HG02973 (cell line): ENCODE data around the gene IL17RE.
"Not testable (repeated sequence)": the region's sequence is repeated elsewhere in the genome, so short reads cannot be mapped to it uniquely, and the experiment has no call there.

Experiments
- ATAC-seq: cut with Tn5 transposase; IDR thresholded peaks from one replicate; pipeline ENCODE4 v1.9.1; 2021; ENCODE audit warnings: moderate library complexity; ENCODE audit not compliant: unreplicated experiment

IL17RE gene

DNA sequence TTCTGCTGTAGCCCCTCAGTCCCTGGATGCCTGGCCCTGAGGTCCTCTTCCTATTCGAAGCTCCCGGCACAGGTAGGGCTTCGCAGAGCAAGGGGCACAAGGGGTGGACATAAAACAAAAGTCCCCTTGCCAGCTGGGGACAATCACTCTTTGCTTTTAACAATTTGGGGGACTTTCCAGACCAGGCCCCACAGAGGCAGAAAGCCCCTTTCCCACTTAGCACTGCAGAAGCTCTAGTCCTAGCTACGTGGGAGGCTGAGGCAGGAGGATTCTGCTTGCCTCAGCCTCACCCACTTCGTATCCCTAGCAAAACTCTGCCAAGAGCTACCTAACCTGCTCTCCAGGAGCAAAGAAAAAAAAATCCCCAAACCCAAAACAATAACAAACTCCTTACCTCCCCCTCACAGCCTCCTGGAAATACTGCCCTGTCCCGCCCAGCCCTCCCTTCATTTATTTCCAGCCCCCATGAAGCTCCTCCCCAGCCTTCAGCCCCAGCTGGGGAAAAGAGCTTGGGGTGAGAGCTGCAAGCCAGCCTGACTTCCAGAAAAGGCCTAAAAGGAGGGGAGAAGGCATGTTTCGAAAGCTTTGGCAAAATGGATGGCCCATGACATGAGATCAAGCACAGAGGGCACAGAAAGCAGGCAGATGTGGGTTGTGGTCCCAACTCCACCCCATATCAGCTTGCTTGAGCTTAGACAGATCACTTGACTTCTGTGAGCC, 22.7 kb upstream of the IL17RE start, which contains the start of gene CIDEC:
Gene CIDEC, minus strand, starts transcription at position 424 of the 720 bp plus-strand sequence. CDS start 1,767 bp downstream, outside the sequence.
- ATAC-seq, result no peak

DNA sequence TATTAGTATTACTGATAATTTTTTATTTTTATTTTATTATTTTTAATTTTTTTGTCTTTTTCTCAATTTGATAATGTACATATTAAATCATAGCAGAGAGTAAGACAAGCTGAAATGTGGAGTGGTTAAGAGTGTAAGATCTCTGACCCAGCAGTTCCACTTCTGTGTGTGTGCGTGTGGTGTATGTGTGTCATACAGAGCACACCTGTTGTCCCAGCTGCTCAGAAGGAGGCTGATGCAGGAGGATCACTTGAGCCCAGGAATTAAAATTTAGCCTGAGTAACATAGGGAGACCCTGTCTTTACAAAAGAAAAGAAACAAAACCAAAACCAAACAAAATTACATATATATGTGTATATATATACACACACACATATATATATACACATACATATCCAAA, 21.2 kb upstream of the IL17RE start:
- no peak for ATAC-seq

DNA sequence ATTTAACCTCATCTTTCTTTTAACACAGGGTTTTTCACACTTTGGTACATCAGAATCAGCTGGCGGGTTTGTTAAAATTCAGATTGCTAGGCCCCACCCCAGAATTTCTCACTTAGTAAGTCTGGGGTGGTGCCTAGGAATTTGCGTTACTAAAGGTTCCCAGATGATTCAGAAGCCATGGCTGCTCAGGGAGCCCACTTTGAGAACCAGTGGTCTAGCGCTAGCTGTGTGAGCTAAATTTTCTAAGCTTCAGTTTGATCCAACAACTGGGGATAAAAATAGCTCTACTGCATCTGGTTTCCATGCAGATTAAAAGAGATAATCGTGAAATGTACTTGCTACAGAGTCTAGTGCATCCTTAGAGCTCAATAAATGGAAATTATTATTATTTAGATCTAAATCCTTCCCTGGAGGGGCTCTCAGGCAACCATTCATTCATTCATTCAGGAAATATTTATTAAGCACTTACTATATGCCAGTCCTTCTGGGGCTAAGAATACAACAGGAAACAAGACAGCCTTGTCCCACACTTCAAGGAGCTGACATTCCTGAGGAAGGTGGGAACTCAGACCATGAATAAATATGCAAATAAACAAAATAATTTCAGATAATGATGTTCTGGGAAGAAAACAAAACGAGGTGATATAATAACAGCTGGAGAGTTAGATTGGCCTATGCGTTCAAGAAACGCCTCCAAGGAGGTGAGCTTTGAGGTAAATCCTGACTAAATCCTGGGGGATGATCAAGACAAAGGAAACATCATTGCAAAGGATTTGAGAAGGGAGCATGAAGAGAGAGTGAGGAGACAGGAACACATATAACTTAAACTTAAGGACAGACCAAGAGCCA, 18.7 kb upstream of the IL17RE start:
- ATAC-seq, result no peak

DNA sequence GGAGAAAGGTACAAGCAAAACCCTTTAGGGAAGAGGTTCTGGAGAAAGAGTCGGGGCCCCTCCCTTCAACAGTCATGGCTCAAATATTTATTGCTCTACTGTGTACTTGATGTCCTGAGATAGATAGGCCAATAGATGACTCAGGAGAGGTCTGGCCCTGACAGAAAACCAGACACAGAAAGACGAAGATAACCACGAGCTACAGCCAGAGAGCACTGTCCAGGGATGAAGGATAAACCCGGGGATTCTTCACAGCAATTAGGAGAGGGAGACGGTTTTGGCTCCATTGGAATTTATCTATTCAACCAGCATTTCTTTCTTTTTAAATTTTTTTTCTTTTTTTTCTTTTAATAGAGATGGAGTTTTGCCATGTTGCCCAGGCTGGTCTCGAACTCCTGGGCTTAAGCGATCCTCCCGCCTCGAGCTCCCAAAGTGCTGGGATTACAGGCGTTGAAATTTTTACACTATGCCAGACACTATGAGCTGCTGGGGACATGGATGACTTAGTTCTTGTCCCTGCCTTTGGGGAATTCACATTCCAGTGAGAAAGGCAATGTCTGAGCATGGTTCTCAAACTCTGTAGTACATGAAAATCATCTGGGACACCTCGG, 18.0 kb upstream of the IL17RE start:
- ATAC-seq, result no peak

DNA sequence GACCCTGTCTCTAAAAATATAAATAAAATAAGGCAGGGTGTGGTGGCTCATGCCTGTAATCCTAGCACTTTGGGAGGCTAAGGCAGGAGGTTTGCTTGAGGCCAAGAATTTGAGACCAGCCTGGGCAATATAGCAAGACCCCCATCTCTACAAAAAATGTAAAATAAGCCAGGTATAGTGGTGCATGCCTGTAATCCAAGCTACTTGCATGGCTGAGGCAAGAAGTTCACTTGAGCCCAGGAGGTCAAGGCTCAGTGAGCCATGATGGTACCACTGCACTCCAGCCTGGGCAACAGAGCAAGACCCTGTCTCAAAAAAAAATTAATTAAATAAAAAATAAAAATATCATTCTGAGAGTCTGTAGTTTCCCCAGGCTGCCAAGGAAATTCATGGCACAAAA, 16.3 kb upstream of the IL17RE start:
- no peak for ATAC-seq

DNA sequence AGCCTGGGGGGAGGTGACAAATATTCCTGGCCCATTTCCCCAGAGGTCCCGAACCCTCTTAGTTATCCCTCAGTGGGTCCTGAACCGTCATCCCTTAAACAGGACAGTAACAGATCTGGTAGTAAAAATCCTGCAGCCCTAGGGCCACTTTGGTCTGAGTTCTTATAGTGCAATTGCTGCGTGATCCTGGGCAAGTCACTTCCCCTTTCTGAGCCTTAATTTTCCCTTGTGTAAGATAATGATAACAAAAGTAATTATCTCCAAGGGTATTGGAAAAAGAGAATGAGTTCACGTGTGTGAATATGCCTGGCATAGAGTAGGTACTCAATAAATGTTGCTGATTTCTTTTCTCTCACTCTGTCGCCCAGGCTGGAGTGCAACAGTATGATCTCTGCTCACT, 15.2 kb upstream of the IL17RE start:
- ATAC-seq, result no peak

DNA sequence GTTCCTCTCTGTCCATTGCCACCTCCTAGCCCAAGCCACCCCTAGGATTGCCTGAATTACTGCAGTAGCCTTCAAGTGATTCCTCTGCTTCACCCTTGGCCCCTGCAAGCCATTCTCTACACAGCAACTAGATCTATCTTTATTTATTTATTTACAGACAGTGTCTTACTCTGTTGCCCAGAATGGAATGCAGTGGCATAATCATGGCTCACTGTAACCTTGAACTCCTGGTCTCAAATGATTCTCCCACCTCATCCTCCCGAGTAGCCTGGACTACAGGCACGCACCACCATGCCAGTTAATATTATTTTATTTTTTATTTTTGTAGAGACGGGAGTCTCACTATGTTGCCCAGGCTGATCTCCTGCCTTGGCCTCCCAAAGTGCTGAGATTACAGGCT, 14.1 kb upstream of the IL17RE start:
- no peak for ATAC-seq

DNA sequence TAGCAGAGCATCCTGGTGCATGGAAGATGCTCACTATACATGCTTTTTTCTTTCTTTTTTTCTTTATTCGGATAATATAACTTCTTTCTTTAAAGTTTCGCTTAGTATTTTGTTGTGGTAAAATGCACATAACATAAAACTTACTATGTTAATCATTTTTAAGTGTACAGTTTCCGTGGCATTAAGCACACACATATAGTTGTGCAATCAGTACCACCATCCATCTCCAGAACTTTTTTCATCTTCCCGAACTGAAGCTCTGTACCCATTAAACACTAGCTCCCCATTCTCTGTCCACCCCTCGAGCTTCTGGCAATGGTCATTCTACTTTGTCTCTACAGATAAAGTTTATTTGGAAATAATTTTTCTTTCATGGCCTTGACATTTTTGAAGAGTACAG, 13.2 kb upstream of the IL17RE start:
- ATAC-seq, result no peak

DNA sequence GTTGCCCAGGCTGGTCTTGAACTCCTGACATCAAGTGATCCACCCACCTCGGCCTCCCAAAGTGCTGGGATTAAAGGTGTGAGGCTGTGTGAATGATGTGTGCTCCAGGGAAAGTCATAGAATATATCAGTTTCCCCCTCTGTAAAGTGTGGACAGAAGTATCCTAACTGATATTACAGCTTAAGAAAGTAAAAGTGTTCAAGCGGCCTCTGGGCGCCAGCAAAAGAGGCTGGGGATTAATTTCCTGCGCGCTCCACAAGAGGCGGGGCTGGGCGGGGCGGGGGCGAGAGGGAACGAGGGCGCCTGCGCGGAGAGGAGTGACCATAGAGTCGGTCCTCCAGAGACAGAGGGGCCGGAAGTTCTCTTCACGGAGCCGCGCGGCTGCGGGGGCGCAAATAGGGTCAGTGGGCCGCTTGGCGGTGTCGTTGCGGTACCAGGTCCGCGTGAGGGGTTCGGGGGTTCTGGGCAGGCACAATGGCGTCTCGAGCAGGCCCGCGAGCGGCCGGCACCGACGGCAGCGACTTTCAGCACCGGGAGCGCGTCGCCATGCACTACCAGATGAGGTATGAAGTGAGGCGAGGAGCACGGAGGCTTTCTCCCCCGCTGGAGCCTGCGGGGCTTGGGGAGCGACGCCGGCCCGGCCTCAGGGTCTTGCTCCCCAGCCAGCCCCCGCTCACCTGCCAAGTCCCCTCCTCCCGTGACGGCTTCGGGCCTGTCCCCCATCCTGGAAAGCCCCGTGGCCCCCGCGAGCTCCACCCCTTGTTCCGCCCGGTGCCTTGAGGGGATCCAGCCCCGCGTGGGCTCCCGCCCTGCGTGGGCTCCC, 12.2 kb upstream of the IL17RE start, which contains the start of gene JAGN1:
Gene JAGN1, plus strand, starts transcription at position 362 of the 823 bp plus-strand sequence. Its CDS starts 113 bp downstream, at position 475.
- ATAC-seq, result peak; percentile 75

DNA sequence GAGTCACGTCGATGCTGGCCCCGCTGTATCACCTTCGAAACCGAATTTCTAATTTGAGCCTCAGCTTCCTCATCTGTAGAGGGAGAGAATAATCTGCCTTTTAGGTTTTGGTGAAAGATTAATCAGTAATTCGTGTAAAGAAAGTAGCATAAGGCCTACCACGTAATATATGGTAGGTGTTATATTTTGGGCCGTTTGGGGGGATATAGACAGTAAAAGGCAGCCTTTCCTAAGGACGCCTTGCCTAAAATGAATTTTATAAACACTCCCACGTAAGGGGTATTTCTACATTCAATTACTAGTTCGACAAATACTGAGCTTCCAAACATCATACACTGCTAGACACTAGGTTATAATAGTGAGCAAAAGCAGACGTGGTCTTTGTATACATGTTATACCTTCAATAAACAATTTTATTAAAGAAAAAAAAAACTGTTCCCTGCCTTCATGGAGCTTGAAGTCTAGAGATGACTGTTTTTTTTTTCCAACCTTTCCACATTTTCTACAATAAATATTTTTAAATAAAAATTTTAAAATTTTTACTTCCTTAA, 11.5 kb upstream of the IL17RE start:
- ATAC-seq, result no peak

DNA sequence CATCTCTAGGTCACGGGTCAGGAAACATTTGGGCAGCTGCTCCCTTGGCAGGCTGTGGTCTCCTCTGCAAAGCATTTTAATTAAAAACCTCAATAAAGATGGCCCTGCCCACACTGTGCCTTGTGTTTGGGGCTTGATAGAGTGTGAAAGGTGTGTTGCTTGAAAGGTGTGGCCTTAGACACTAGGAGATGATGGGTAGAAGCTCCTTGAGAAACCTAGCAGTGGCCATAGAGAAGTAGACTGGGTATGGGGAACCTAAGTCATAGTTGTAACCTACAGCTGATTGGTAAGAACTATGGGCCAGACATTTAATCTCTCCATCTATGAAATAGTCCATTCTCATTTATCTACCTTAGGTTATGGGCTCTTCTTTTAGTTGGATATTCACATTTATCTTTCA, 8.9 kb upstream of the IL17RE start:
- ATAC-seq, result no peak

DNA sequence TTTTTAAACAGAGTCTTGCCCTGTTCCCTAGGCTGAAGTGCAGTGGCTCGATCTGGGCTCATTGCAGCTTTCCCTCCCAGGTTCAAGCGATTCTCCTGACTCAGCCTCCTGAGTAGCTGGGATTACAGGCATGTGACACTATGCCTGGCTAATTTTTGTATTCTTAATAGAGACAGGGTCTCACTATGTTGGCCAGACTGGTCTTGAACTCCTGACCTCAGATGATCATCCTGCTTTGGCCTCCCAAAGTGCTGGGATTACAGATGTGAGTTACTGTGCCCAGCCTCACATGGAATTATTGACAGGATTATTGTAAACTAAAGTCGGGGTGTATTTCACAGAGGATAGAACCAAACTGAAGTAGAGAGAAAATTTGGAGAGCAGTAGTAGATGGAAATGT, 6.9 kb upstream of the IL17RE start:
- ATAC-seq, result not testable (repeated sequence)

DNA sequence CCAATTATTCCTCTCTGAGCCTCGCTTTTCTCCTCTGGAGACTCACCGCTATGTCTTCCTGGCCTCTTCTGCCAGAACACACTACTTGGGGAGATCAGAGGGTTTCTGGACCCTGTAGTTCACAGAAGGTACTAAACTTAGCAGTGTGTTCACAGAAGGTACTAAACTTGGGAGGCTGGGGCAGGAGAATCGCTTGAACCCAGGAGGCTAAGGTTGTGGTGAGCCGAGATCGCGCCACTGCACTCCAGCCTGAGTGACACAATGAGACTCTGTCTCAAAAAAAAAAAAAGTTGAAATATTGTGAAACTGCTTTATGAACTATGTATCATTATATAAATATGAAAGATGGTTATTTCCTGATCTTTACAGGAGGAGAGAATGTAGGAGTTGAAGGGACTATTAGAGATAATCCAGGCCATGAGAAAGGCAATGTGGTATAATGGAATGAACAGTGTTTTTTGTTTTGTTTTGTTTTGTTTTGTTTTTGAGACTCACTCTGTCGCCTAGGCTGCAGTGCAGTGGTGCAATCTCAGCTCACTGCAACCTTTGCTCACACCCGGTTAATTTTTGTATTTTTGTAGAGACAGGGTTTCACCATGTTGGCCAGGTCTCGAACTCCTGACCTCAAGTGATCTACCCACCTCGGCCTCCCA, 5.8 kb upstream of the IL17RE start:
- ATAC-seq, result not testable (repeated sequence)

DNA sequence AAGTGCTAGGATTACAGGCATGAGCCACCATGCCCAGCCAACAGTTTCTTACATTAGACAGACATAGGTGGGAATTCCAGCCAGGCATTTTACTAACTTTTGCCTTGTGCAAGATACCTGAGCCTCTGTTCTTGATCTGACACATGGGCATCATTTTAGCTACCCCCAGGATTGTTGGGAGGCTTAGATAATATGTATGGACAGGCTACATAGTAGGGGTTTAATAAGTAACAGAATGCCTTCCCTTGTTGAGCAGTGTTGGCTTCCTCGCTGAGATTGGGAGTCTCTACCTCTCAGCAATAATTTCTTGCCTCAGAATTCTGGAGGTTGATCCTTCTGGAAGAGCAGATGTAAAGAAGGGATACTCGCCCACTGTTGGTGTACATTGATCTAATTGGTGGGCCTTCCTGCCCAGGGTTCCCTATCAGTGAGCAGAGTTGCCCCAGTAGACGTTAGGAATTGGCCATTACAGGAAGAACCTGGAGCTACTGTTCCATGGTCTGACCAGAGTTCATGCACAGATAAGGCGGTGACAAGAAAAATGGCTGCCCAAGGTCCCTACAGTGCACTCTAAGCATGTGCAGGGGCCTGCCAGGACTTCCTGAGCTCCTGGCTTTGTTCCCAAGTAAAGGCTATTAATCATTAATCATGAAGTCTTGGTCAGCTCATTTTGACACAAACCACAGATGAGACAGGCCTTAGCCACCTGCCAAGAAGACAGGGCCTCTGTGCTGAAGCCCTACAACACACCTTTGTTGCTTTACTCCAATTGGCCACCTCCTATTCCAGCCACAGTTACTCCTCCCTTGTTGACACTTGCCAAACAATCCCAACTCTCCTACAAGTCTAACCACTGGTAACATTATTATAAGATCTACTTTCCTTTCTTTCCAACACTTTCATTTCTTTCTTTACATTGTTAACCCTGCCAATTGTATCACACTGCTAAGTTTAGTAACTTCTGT, 5.0 kb upstream of the IL17RE start:
- ATAC-seq, result no peak

DNA sequence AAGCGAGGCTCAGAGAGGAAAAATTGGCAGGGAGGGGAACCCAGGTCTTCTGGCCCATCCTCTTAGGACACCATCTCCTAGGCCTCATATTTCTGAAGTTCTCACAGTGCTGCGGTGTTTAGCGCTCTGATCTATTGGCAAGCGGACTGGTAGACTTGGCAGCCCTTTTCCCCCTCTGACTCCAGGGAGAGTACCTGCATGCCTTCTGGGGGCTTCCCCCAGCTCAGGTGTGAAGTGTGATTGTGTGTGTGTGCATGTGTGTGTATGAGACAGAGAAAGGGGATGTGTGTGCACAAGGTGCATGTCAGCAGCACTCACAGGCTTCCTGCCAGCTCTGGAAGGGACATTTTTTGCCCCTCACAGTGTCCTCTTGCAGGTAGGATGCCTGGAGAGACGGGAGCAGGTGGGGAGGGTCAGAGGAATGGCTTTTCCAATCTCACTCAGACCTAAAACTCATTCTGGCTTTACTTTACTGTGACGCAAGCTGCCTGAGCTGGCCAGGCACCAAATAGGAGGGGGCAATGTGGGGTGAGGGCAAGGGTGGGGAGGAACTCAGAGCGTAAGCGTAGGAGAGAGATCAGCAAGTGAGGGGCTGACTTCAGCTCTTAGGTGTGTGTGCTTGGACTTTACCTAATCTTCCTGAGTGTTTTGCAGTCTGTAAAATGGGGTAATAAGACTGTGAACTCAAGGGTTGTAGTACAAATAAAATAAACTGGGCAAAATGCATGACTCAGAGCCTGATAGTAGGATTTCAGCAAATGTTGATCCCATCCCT, 4.0 kb upstream of the IL17RE start:
- ATAC-seq, result no peak

DNA sequence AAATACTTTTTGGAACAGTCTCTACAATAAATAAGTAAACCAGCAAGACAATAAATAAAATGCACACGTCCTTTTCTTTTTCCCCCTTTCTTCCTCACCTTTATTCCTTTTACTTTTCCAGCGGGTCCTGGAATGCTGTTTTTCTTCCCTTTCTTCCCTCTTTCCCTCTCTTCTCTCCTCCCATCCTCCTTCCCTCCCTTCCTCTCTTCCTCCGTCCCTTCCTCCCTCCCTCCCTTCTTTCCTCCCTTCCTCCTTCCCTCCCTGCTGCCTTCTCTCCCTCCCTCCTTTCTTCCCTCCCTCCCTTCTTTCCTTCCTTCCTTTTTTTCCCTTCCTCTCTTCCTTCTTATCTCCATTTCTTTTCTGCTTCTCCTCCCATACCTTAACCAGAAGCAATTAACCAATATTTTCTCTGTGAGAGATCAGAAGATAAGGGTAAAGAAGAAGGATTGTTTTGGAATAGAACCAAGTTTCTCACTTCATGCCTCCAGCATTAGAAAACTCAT, 3.3 kb upstream of the IL17RE start:
- ATAC-seq, result no peak

DNA sequence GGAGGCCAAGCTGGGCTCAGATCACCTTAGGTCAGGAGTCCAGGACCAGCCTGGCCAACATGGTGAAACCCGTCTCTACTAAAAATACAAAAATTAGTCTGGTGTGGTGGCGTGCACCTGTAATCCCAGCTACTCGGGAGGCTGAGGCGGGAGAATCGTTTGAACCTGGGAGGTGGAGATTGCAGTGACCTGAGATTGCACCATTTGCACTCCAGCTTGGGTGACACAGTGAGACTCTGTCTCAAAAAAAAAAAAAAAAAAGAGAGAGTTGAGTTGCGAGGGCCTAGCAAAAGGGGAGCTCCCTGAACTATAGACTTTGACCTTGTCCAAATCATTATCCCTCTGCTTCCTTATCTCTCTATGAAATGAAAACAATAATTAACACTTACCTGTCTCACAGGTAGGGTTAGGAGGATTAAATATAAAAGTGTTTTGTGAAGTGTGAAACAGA, 1.7 kb upstream of the IL17RE start:
- ATAC-seq, result not testable (repeated sequence)

DNA sequence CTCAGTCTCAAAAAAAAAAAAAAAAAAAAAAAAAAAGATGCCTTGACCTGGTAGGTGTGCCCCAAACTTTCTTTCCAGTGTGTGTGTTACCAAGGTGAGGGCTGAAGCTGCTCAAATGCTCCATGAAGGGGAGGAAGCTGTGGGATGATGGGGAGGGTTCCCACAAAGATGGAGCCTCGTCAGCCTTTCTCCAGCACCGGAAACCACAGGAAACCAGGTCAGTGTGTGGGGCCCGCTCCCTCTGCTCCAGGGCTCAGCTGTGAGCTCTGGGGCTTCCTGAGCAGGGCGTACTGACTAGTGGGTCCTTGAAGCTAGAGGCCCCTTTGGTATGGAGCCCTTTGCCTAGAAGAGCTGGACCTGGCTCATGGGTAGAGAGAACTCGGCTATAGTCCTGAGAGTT, 681 bp upstream of the IL17RE start:
- no peak for ATAC-seq
